ENCODE data around the gene ATL2.

GRCh38 chr2:38421274-38422056 is 44.4 kb upstream of the ATL2 start:
- TF ChIP-seq, protein P1, sequence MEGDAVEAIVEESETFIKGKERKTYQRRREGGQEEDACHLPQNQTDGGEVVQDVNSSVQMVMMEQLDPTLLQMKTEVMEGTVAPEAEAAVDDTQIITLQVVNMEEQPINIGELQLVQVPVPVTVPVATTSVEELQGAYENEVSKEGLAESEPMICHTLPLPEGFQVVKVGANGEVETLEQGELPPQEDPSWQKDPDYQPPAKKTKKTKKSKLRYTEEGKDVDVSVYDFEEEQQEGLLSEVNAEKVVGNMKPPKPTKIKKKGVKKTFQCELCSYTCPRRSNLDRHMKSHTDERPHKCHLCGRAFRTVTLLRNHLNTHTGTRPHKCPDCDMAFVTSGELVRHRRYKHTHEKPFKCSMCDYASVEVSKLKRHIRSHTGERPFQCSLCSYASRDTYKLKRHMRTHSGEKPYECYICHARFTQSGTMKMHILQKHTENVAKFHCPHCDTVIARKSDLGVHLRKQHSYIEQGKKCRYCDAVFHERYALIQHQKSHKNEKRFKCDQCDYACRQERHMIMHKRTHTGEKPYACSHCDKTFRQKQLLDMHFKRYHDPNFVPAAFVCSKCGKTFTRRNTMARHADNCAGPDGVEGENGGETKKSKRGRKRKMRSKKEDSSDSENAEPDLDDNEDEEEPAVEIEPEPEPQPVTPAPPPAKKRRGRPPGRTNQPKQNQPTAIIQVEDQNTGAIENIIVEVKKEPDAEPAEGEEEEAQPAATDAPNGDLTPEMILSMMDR (conservative IDR thresholded peaks at IDR 0.05 in 1 of 2, IDR thresholded peaks at IDR 0.05 in 1 of 2; ENCODE audit: low read depth in 1 of 2, low read length in 2 of 2), result no peak
- TF ChIP-seq EZH2 (IDR thresholded peaks at IDR 0.05; ENCODE audit: low read length, missing control alignments), result no peak

All from fibroblast of lung (primary cell).